Activated CD4-positive, alpha-beta T cell treated with anti-CD3 and anti-CD28 coated beads, Interleukin-2, amount 50 U/mL, for 48 hours (primary cell): Measurements from ENCODE around the gene UGT1A1.

Experiments used
- DNase-seq, 2 experiments: peaks; one replicate each; pipeline ENCODE4 v3.0.0-alpha.2; 2020

UGT1A1 gene

GRCh38 chr2:233758849-233759248, 1.2 kb upstream of the UGT1A1 start:
- no peak for DNase-seq

- DNase-seq, result no peak
Observed at GRCh38 chr2:233761040-233761769, 1.1 kb downstream of the UGT1A1 start.

DNA sequence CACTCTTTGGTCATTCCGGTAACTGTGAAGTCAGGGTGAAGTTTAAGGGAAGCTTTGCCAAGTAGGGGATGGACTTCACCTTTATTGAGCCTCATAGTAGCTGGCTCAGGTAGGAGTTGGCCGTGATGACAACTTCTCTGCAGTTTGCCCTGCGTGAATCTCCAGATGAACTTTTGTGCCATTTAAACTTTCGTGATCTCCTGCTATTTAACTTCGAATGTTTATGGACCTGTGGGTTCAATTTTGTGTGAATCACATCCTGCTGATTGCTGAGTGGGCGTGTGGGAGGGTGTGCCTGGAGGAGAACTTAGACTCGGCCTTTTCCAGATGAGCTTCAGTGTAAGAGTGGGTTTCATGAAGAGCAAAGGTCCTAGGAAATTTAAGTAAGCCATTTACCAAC, 4.2 kb downstream of the UGT1A1 start:
- no peak for DNase-seq

DNA sequence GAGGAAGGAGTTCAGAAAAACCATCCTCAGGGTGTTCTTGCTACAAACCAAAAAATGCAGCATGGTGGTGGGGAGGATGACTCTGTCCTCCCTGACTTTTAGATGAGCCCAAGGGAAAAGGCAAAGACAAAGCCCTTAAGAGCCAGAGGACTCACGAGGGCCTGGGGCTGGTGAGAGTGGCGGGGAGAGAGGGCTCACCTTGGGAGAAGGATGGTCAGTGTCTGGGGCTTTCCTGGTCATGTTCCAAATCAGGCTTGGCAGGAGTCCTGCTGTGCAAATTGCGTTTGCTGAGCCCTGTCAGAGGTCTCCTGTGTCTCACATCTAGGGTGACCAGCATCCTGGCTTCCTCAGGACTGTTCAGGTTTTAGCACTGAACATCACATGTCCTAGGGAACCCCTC, 4.7 kb downstream of the UGT1A1 start:
- no peak for DNase-seq

GRCh38 chr2:233766416-233766815, 6.3 kb downstream of the UGT1A1 start:
- no peak for DNase-seq

- no peak for DNase-seq
Observed at GRCh38 chr2:233768076-233768475, 8.0 kb downstream of the UGT1A1 start.

GRCh38 chr2:233769260-233769659, 9.2 kb downstream of the UGT1A1 start:
- DNase-seq, result no peak

GRCh38 chr2:233772153-233772552, 12.1 kb downstream of the UGT1A1 start:
- DNase-seq, result no peak

GRCh38 chr2:233772583-233772982, 12.5 kb downstream of the UGT1A1 start:
- DNase-seq, result no peak

DNA sequence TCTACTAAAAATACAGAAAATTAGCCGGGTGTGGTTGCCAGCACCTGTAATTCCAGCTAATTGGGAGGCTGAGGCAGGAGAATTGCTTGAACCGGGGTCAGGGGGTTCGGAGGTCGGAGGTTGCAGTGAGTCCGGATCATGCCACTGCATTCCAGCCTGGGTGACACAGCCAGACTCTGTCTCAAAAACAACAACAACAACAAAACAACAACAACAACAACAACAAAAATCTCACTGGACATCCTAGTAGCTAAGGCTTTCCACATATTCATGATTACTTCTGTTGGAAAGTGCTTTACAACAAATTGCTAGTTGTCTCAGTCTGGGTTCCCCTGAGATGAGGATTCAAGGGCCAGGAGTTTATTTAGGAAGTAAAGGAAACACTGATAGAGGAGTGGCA, 13.8 kb downstream of the UGT1A1 start:
- no peak for DNase-seq

GRCh38 chr2:233775414-233775813, 15.3 kb downstream of the UGT1A1 start:
- DNase-seq, result no peak

- no peak for DNase-seq
Observed at GRCh38 chr2:233778030-233778429, 18.0 kb downstream of the UGT1A1 start, which contains the start of gene MROH2A. TSS of gene MROH2A (plus strand) at chr2:233778330. CDS start at chr2:233779359, 1,029 bp downstream.

DNA sequence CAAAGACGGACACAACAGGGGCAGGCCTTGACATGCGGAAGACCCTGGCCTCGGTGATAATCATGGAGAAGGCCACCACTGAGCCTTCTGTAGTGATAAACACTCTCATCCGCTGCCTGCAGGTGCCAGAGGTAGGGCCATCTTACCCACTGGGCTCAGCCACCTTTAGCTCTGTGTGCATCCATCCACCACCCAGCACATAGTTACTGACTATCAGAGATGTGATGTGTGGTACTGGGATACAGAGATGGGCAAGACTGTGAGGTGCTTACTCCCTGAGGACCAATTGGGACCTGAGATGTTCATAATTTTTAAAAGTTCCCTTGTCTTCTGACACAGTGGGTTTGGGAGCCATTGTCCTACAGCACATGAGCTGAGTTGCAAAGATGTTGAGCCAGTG, 19.7 kb downstream of the UGT1A1 start:
- DNase-seq, result no peak

- no peak for DNase-seq
Observed at GRCh38 chr2:233780771-233781170, 20.7 kb downstream of the UGT1A1 start.

GRCh38 chr2:233789554-233789953, 29.5 kb downstream of the UGT1A1 start:
- no peak for DNase-seq

DNA sequence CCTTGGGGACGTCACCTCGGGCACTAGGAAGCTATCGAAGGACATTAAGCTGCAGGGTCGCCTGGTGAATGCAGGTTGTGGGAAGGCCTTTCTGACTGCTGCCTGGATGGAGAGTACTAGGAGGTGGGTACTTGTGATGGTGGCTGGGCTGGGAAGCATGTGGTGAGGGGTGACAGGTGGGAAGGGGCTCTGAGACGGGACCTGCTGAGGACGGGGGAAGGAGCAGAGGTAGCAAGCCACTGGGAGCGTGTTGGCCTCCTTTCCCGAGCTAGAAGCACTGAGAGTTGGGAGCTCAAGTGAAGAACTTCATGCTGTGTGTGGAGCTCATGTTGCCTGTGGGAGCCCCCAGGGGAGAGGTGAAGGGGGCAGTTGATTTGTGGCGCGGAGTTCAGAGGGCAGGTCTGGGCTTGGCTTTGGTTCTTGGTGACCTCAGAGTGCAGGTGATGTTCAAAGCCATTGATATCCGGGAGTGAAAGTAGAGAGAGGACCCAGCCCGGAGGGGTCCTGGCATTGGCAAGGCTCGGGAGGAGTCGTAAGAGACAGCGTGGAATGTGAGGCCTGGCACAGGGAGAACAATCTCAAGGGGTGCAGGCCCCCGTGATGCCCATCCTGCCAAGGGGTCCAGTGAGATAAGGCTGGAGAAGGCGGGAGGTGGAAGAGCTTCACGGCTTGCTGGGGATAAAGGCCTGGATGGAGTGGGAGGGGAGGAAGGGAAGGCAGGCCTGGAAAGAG, 31.2 kb downstream of the UGT1A1 start:
- DNase-seq, result no peak

GRCh38 chr2:233791883-233792329, 31.8 kb downstream of the UGT1A1 start:
- DNase-seq, result no peak

- DNase-seq, result no peak
Observed at GRCh38 chr2:233792720-233793119, 32.6 kb downstream of the UGT1A1 start.

DNA sequence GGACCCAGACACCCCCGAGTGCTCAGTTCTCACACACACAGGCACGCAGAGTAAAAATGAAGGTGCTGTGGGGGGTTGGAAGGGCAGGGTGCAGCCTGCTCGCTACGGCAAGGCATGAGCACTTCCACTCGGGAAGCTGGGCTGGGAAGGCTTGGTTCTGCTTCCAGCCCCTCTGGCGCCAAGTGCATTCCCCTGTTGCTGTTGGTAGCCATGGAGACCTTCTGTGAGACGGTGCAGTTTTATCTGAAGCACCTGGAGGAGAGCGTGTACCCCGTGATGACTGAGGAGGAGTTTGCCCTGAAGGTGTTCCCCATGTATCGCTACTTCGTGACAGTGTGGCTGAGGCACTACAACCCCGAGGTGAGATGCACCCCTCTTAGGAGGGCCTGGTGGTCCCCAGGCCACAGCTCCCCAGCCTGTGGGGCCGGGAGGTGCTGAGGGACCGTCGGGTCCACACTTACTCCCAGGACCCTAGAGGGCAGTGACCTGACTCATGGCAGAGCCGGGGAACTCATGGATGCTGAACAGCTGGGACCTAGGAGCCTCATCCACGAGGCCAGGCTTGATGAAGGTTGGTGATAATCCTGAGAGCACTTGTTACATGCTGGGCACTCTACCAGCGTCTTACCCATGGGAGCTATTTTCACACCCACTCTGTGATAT, 33.5 kb downstream of the UGT1A1 start:
- no peak for DNase-seq

DNA sequence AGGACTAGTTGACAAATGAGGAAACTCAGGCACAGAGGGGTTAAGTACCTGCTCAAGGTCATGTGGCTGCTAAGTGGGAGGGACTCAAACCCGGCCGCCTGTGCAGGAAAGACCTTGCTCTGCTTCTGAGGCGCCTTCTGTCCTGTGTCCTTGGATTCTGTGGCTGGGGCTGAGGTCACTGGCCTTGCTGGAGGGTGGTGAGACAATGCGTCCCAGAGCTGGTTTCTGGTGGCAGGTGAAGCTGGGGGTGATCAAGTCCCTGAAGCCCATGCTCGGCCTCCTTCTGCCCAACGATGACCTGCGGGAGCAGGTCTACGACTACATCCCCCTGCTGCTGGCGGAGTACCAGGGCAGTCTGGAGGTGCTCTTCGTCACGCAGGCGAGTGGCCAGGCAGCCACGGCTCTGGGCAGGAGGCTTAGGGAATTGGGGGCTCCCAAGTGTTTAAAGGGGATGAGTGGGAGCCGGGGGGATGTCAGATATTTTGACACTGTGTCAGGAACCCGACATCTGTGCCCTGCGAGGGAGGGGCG, 34.1 kb downstream of the UGT1A1 start:
- no peak for DNase-seq

DNA sequence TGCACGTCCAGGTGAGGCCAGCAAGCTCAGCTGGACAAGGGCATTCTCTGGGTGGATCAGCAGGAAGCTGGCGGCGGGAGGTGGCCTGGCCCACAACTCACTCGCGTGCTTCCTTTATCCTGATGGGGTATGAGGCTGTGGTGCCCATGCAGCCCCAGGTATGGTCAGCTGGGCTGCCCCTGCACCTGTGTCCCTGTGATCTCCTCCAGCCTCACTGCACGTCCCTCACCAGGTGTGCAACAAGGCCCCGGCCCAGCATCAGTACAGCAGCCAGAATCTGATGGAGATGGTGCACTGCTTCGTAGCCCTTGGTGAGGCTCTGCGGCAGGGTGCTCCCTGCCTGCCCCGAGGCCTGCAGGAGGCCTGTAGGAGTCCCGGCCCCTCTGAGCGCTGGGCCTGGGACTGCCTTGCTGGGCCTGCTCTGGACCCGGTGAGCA, 35.7 kb downstream of the UGT1A1 start:
- DNase-seq, result no peak

DNA sequence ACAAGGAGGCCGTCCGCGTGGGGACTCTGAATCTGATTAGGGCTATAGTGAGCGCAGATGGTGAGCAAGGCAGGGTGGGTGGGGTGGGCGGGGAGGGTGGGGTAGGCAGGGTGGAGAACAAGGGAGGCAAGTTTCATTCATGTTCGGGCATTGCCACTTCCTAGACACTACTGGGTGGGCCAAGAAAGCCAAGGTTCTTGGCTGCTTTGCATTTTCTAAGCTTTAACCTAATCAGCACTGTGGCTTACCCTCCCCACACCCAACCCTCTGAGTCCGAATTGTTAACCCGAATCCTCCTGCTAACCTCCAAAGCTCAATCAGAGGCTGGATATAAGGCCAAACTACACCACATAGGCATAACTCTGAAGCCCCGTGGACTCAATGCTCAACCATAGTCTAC, 36.2 kb downstream of the UGT1A1 start:
- no peak for DNase-seq

DNA sequence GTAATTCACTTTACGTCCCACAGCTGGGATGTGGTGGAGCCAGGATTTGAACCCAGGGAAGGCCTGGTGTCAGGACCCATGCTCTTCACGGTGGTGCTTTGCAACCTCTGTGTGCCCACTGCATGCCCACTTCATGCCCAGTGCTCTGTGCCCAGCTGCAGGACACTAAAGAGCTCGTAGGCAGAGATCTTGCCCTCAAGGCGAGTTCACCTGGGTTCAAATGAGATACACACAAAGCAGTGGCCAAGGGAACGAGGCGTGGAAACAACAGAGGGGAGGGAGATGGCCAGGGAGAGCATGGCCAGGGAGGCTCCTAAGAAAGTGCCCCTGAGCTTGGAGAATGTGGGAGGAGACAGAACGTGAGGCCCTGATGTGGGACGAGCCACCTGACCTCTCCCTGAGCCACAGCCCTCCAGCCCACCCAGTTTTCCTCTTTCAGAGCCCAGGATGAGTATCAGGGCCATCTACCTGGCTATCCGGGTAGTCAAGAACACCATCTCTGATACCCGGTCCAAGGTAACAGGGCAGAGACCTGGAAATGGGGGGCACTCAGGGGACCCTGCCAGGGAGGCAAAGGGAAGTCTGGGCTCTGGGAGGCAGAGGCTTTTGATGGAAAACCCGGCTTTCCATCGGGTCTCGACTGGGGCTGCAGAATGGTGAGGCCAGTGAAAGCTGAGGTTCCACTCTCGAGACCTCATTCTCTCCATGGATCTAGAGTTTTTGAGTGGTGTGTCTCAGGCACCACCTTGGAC, 38.4 kb downstream of the UGT1A1 start:
- DNase-seq, result no peak
